HG03575 (cell line): ENCODE data around the gene MIB1.

Experiments used
- ATAC-seq: cut with Tn5 transposase; IDR thresholded peaks from one replicate; pipeline ENCODE4 v1.9.1; 2021; ENCODE audit not compliant: unreplicated experiment, insufficient number of reproducible peaks, low FRiP score; ENCODE audit errors: extremely low read depth

Gene MIB1

DNA sequence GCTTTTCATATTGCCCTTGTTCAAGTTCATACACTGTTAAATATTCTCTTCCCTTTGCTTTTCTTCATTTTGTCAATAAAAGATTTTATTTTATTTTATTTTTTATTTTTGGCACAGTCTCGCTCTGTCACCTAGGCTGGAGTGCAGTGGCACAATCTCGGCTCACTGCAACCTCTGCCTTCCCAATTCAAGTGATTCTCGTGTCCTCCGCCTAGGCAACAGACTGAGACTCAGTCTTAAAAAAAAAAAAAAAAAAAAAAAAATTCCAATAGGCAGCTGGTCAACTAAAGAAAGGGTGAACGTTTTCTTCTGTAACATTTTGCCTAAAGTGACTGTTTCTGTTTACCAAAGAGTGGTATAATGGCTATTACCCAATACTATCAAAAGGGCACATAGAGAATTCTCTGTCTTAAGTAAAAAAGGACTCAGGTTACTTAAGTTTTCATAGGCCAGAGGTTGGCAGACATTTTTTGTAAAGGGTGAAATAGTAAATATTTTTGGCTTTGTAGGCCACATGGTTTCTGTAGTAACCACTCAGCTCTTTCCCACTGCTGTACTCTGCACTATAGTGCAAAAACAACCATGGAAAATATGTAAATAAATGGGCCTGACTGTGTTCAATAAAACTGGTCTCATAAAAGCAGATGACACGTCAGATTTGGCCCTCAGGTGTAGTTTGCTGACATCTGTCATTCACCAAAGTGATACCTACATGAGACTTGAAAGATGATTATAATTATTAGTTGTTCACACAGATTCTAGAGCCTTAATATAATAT lies 113.4 kb downstream of the MIB1 start:
- no peak for ATAC-seq

DNA sequence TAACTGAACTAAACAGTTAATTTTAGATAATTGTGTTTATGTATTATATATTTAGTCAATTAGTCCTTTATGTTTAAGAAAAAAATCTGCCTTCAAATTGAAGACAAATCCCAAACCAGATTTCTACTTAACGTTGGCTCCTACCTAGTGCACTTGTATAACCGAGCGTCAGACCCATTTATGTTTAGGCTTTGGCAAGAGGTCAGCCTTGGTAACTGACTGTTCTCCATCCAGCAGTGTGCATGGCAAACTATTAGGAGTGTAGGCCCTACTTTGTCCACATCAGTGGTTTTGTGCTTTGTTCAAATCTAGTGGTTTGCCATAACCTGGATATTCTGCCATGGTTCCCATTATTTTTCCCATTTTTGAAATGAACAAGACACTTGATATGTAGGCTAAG lies 114.8 kb downstream of the MIB1 start:
- no peak for ATAC-seq

DNA sequence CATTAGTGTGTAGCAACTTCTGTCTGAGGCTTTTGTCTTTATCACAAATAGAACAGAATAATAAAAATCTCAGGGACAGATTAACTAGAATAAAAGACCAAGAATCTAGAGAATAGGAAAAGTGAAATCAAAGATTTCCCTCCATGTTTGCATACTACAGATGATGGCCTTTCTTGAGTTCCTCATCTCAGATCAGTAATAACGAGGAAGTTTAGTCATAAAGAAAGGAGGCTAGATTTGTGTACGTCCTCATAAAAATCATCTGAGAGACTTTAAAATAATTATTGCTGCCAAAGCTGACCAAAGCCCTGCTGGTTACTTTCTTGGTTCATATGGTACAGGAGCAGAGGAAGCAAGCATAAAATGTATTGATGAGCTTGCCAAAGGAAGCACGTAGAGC lies 117.3 kb downstream of the MIB1 start:
- ATAC-seq: no peak

DNA sequence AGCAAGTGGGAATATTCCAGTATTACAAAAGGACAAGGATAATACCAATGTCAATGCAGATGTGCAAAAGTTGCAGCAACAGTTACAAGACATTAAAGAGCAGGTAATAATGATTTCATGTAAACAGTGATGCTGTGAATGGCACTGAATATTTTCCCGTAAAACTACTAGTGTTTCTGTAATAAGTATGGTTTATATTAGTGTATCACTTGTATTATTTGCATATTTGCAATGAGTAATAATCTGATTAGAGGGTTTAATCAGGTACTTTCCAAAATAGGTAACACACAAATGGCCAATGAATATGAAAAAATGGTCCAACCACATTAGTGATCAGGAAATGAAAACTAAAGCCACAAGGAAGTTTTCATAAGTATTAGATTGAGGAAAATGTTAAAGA lies 118.0 kb downstream of the MIB1 start:
- ATAC-seq: no peak

DNA sequence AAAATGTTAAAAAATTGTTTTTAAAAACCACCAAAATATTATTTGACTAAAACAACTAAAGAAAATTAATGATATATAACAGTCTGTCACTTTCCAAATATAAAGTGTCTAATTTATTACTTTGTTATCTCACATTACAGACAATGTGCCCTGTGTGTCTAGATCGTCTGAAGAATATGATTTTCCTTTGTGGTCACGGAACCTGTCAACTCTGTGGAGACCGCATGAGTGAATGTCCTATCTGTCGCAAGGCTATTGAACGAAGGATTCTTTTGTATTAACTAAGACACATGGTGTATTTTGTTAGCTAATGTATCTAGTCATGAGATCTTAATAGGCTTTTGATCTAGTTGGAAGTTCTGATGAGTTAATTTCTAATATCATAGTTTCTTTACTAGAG lies 123.8 kb downstream of the MIB1 start:
- ATAC-seq: no peak

DNA sequence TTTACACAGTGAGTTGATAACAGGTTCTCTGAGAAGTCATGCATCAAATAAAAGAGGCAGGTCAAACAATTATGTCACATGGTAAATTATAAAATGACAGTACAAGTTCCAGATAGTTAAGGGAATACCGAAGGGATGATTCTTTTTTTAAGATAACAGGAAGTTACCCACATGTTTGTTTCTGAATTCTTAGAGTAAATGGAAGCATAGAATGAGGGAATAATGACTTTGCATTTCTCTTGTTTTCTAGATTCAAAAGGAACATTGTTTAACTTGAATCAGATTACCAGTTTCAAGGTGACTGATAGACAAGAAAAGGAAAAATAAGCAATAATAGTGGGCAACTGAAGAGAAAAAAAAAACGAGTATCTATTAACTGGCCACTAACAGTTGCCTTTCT lies 124.5 kb downstream of the MIB1 start:
- no peak for ATAC-seq

DNA sequence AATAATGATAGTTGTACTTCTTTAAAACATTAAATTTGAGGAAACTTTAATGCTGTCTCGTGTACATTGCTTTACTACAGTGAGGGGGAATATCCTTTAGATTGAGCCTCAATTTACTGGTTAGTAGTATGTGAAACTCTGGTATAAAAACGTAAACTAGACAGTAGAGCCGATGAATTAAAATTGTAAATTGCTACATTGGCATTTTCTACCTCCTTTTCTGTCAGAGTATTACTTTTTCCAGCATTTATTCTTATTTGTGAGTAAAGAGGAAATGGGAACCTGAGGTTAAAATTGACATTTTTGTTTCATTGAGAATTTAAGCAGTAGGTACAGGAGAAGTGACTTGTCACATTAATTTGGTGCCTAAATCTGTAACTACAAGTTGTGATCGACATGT lies 128.2 kb downstream of the MIB1 start:
- no peak for ATAC-seq

DNA sequence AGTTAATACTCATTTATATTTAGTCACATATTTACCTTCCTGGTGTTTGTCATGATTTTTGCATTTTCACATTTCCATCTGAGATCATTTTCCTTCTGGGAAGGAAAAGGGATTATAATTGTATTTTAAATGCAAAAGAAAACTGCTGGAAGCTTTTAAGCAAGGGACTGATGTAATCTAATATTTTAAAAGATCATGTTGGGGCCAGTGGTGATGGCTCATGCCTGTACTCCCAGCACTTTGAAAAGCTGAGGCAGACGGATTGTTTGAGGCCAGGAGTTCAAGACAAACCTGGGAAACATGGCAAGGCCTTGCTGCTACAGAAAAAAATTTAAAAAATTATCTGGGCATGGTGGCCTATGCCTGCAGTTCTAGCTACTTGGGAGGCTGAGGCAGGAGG lies 149.0 kb downstream of the MIB1 start:
- ATAC-seq: no peak

DNA sequence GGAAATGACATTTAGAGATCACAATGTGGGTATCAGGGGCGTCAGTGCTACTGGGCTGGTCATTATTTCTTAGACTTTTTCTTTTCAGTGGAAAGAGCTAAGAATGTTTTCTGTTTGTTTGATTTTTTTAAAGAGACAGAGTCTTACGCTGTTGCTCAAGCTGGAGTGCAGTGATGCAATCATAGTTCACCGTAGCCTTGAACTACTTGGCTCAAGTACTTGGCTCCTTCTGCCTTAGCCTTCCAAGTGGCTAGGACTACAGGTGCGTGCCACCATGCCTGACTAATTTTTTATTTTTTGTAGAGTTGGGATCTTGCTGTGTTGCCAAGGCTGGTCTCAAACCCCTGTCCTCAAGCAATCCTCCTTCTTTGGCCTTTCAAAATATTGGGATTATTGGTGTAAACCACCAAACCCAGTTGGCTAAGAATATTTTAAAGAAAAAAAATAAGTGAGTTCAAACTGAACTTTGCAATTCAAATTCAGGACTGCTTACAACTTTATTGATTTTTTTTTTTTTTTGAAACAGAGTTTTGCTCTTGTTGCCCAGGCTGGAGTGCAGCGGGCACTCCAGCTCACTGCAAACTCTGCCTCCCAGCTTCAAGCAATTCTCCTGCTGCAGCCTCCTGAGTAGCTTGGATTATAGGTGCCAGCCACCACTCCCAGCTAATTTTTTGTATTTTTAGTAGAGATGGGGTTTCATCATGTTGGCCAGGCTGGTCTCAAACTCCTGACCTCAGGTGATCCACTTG lies 154.2 kb downstream of the MIB1 start:
- ATAC-seq: no peak

DNA sequence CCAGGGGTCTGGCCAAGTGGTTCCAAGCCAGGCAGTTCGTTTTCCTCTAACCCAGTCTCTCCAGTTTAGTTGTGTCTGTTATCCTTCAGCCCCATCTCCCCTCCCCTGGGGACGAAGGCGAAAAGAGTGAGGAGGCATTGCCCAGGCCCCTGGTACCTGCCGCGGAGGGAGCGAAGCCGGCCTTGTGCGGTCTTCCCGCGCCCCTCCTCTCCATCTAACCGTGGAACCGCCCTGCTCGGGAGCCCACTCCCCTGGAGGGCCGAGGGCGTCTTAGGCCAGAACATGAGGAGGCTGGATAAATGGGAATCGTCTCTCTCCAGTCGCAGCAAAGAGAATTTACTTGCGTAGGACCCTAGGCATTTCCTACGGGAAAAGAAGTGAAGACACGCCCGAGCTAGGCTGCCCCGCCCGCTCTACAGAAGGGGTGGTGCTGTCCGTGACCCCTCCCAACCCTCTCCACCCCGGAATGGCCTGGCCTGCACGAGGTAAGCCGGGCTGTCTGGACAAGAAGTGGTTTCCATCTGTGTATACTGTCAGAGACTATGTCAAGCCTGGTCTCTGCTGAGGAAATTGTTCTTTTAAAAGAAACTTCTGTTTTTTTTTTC lies 156.2 kb downstream of the MIB1 start:
- ATAC-seq: no peak

DNA sequence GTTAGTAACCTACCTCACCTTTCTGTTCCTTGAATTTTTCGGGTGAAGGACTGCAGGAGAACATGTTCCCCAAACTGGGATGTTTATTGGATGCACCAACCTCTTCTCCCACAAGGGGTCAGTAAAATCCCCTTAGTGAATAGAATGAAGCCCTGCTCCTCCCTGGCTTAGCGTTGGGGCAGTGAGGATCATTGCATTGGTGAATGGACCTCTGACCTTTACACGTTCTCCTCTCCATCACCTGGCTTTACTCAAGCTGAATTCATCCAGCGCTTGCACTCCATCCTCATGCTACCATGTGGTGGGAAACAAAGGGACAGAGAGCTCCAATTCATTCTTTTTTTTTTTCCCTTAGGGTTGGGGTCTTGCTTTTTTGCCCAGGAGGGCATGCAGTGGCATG lies 157.2 kb downstream of the MIB1 start:
- ATAC-seq: no peak

DNA sequence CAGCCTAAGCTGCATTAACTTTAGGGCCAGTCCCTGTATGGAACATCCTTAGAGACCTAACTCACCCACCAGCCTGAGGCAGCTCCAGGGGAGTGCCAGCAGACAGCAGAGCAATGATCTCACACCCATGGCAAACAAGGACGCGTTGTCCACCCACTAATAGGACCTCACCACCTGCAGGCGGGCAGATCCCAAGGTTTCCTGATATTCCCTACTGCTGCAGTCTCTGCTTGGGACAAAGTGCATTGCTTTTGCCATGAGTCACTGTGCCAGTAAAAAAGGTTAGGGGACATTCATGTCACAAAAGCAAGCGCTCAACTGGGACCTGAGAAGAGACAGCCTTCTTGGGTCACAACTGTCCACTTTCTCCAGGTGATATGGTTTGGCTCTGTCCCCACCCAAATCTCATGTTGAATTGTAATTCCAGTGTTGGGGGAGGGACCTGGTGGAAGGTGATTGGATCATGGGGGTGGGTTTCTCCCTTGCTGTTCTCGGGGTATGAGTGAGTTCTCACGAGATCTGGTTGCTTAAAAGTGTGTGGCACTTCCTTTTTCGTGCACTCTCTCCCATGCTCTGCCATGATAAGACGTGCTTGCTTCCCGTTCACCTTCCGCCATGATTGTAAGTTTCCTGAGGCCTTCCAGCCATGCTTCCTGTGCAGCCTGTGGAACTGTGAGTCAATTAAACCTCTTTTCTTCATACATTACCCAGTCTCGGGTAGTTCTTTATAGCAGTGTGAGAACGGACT lies 160.2 kb downstream of the MIB1 start:
- ATAC-seq: no peak

DNA sequence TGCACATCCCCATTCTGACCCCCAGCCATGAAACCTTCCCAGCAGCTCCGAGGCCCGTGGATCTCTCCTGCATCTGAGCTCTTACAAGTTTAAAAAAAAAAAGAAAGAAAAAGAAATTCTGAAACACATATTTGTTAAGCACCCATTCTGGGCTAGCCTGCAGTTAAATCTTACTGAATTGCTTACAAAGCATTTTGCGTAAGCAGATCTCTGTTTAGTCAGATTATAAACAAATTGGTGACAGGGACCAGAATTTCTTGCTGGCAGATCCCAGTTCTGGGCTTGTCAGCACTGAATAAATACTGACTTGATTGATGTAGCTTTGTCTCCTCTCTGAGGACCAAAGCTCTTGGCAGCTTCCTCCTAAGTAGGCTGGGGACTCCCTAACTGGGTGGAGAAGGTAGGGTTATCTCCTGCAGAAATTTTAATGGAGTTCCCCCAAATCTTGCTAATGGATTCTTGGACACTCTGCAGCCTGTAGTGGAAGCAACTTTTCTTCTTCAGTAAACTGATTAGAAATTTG lies 160.9 kb downstream of the MIB1 start:
- ATAC-seq: no peak

DNA sequence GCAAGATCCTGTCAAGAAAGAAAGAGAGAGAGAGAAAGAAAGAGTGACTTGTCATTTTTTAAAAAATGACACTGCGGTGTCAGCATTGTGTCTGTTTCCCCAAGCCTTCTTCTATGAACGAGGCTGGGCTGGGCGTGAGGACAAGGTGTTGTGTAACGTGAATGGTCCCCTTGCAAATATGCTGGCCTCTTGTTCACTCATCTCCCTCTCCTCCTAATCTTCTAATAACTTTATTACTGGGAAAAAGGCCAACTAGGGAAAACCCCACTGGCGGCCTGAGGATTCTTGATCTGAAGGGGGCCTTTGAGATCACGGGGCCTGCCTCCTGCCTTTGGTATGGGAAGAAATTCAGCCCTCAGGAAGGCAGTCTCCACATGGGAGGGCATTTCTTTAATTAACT lies 163.1 kb downstream of the MIB1 start:
- ATAC-seq: no peak

DNA sequence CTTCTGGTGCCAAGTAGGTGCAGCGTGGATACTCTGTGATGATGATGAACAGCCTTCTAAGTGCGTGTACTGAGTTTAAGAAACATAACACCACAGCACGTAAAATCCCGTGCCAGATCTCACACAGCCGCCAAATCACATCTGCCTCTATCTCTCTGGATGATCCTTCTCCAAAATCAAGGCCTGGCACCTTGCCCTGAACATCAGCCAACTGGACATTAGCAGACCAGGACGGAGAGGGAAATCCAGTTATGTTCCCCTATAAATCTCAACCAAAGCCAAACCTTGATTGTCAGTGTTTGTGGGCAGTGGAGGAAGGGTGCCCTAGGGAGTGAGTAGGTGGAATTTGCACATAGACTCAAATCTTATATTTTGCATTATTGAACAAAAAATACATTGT lies 164.3 kb downstream of the MIB1 start:
- ATAC-seq: no peak

DNA sequence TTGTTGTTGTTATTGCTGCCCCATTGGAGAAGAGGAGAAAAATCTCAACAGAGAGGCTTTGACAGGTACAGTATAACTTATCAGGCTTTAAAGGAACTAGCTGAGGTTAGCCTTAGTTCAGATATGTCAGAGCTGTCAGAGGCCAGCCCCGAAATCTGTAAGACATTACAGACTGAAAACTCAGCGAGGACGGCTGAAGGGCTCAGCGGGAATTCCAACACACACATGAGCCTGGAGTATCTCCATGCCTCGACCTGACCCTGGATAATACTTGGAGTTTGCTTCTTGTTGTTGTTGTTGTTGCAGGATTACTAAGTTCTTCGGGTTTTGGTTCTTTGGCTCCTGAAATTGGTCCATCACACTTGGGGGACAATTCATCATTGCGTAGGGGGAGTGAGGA lies 166.9 kb downstream of the MIB1 start:
- no peak for ATAC-seq

DNA sequence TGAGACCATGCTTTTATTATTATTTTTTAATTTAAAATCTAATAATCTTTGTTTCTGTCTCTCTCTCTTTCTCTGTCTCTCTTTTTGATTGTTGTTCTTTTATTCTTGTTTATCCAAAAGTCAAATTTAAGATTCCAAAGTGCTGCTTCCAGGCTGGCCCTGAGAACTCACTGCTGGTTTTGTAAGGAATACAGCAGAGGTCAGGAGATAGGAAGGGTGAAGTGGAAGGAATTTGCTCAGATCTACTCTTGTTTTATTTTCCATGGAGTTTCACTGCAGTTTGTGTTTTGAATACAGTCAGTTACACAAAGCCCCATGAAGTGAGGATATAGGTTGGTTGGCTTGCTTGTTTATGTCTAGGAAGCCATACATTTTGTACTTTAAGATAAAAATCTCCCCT lies 168.1 kb downstream of the MIB1 start:
- ATAC-seq: no peak

DNA sequence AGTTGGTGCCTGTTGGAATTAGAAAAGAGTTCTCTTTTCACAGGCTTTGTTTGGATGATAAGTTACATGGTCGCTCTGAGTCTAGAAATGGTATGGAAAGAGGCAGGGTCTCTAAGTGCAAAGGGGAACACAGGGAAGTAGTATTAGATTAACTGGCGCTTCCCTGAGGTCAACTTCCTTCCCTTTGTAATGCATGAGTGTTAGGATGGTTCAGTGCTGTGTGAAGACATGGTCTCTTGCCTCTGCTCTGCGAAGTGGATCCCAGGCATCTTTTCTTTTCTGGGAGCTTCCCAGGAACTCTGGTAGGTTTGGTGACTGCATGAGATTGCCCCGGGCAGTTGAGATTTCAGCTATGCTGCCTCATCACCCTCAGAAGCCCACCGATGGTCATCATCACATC lies 170.3 kb downstream of the MIB1 start:
- no peak for ATAC-seq

DNA sequence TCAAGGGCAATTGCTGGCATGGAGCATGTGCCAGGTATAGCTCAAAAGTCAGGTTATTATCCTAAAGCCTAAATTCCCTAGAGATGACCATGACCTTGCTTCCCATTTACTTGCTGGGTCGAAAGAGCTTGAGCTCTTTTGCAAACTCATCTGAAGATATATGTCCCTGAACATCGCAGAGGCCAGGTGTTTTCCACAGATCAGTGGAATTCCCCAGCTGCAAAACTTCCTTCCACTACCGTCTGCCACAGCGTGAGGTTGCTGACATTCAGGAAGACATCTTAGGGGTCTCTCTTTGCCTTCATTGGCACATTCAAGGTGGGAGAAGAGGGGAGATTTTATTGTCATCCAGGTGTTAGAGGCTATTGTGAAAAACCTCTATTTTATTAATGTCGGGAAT lies 171.0 kb downstream of the MIB1 start:
- no peak for ATAC-seq
